Pancreas (tissue), 10 donors: ENCODE measurements around the gene MYBPC2. TPM values are rescaled to one million over a fixed set of nuclear protein-coding genes. Genes with fewer than 3 reads are reported as not detected.

Experiments
- ATAC-seq, 4 donors: fragments of 200-7000 bp; cut with Tn5 transposase; one replicate each; pipeline versions ENCODE4 v1.8.0 to v1.9.1; 2020; ENCODE audit warnings: mild to moderate bottlenecking in 4 of 4, moderate library complexity in 4 of 4
- DNase-seq, 6 donors: peaks; one replicate each; pipeline ENCODE4 v3.0.0-alpha.2; 2020
- FAIRE-seq: peaks from 2 replicates; lab custom pipeline; 2012; peaks lifted over from hg19 to GRCh38; lab: Jason Lieb, UNC
- H3K27ac ChIP-seq, 4 donors: fragments of 200-600 bp; sonication (generic); 1 replicate in 3 of 4; 2 replicates in 1 of 4; pipeline versions ENCODE4 v1.5.0 to v1.8.0; 2020
- H3K27me3 ChIP-seq, 4 donors: fragments of 200-600 bp; one replicate each; pipeline ENCODE4 v1.8.0; 2021
- H3K36me3 ChIP-seq, 3 donors: fragments of 200-600 bp; sonication (generic) in 1 of 3; one replicate each; pipeline versions ENCODE4 v1.5.0 to v1.8.0; 2020 to 2021
- H3K4me1 ChIP-seq, 3 donors: fragments of 200-600 bp; one replicate each; pipeline ENCODE4 v1.8.0; 2021
- H3K4me3 ChIP-seq, 4 donors: fragments of 200-600 bp; sonication (generic) in 2 of 4; one replicate each; pipeline versions ENCODE4 v1.5.0 to v1.8.0; 2020 to 2021
- H3K9me3 ChIP-seq, 4 donors: fragments of 200-600 bp; one replicate each; pipeline ENCODE4 v1.8.0; 2021
- WGBS, 2 donors: extraction: QIAGEN DNeasy Blood & Tissue Kit; methylation state at CpG; one replicate each; pipeline ENCODE4 v1.1.7; 2013; 5-methylcytosine and 5-hydroxymethylcytosine counted together
- intact Hi-C, 3 donors: fragments of 100-400 bp; cut with DNase I; formaldehyde crosslinking; loops; one replicate each; pipeline versions ENCODE4 v1.11.1 to v1.14.2; 2022
- polyA plus RNA-seq, 2 donors: library from polyadenylated mRNA; stranded (reverse); fragments of 200-250 nt; gene quantifications; one replicate each; pipeline ENCODE4 v1.2.3, GENCODE V29; 2013
- total RNA-seq, 6 donors: library from RNA; stranded (reverse); fragmentation: NEBNext Ultra II Directional in 4 of 6; extraction: Animal tissue kit (Norgen Biotek cat#: 25700) in 4 of 6; gene quantifications; one replicate each; pipeline versions ENCODE4 v1.2.1 to v1.2.4, GENCODE V29; 2021 to 2023
- TF ChIP-seq, protein P1 (sequence below), 4 donors: fragments of 200-600 bp; sonication (generic) in 3 of 4; IDR thresholded peaks; one replicate each; pipeline versions ENCODE4 v1.5.0 to v1.8.0; 2021; ENCODE audit warnings: antibody characterized with exemption in 4 of 4
- donor health status: healthy with polysubstance abuse.
- donor health status: DM: no; HTN: no; CAD: no; lungs with moderate emphysema.
- donor health status: DM: no; HTN: no; CAD: no.
- donor health status: control.
- donor health status: control.
- donor health status: Bipolar disorder and iron deficiency.
- donor health status: DM: yes; HTN: yes; CAD: no.
- donor health status: DM: no; HTN: no; CAD: no.
- donor health status: DM: no; HTN: no; CAD: no.
- donor health status: DM: yes; HTN: yes; CAD: no.

The MYBPC2 gene
- total and polyA plus RNA-seq, 8 donors: 0.02 to 1.7 (median 1.5) TPM; not detected in 5

DNA sequence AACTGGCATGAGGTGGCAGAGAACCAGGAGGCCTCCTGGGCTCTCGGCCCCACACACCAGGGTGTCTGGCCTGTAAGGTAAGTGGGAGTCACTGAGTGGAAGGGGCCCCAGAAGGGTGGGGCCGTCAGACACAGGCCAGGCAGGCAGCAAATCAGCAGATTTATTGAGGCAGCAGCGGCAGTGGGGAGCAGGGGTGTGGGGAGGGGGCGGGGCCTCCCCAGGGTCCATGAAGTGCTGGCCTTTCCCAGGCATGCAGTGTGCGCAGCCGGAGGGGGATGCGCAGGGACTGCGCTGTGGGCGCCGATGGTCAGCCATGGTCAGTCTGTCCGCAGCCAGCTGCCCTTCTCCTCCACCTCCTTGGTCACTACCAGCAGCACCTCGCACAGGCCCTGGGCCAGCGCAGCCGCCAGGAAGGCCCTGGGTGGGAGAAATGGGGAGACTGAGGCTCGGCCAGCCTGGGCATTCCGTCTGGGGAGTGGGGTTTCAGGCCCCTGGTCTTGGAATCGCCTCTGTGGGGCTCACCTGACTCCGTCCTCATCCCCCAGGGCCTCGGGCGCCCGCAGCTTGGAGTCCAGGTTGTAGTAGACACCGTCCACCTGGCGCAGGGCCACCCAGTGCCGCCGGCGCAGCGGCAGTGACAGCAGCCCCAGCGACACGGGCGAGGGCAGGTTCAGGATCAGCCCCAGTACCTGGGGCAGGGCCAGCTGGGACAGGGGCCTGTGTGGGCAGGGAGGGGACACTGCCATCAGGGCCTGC, 73.3 kb downstream of the MYBPC2 start:
- no peaks in the 10 kb centered on the region for H3K36me3 ChIP-seq
- no peak overlapping the region for H3K27ac ChIP-seq
- no peak for ATAC-seq
- DNase-seq: peak in 1 of 6 donors; percentile 80
- WGBS, 2 donors: 93 to 96% methylated on average over 27 to 30 of the region's 30 CpGs
- H3K4me1 ChIP-seq: no peaks in the 10 kb centered on the region
- TF ChIP-seq, protein P1, sequence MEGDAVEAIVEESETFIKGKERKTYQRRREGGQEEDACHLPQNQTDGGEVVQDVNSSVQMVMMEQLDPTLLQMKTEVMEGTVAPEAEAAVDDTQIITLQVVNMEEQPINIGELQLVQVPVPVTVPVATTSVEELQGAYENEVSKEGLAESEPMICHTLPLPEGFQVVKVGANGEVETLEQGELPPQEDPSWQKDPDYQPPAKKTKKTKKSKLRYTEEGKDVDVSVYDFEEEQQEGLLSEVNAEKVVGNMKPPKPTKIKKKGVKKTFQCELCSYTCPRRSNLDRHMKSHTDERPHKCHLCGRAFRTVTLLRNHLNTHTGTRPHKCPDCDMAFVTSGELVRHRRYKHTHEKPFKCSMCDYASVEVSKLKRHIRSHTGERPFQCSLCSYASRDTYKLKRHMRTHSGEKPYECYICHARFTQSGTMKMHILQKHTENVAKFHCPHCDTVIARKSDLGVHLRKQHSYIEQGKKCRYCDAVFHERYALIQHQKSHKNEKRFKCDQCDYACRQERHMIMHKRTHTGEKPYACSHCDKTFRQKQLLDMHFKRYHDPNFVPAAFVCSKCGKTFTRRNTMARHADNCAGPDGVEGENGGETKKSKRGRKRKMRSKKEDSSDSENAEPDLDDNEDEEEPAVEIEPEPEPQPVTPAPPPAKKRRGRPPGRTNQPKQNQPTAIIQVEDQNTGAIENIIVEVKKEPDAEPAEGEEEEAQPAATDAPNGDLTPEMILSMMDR (IDR thresholded peaks at IDR 0.05): no peak
- no peaks in the 10 kb centered on the region for H3K9me3 ChIP-seq
- H3K4me3 ChIP-seq: no peak overlapping the region
- no peaks in the 10 kb centered on the region for H3K27me3 ChIP-seq
- FAIRE-seq: no peak
- intact Hi-C loops: no loop called here

DNA sequence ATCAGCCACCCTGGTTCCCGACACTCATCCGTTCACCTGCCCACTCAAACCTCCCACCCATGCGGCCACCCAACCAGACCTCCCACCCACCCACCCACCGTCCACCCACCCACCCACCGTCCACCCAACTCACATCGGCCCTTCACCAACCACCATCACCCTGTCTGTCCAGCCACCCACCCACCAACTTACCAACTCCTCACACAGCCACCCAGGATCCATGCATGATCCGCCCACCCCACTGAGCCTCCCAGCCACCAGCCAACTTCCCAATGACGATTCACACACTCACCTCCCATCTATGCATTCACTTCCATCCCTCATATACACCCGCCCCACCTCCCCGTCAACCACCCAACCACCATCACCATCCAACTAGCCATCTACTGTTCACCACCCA, 74.0 kb downstream of the MYBPC2 start:
- TF ChIP-seq, protein P1 (IDR thresholded peaks at IDR 0.05): no peak
- Histone ChIP-seq H3K27me3 (no peaks in the 10 kb centered on the region), H3K9me3 (no peaks in the 10 kb centered on the region), H3K4me1 (no peaks in the 10 kb centered on the region), H3K4me3 (no peak overlapping the region), H3K27ac (no peak overlapping the region), H3K36me3 (no peaks in the 10 kb centered on the region)
- FAIRE-seq (no peak), ATAC-seq (no peak), DNase-seq (peak in 1 of 6 donors; percentile 30)
- 91 to 94% methylated on average over 7 to 10 of the region's 10 CpGs for WGBS, 2 donors
- intact Hi-C loops: no loop called here

DNA sequence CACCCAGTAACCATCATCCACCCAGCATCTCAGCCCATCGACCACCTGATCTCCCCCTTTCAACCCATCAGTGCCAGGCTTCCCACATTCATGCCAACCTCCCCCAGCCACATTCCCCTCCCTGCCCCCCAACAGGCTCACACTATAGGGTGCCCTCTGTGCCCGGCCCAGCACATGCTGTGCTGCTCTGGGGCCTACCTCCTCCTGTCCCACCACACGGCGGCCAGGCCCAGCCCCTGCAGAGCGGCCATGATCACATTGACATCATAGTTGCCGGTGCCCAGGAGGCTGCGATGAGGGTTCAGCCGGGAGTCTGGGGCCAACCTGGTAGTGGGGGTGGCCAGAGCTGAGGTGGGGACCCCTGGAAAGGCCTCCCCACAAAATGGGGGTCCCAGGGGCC, 74.7 kb downstream of the MYBPC2 start:
- no peaks in the 10 kb centered on the region for H3K27me3 ChIP-seq
- 92 to 93% methylated on average over 8 of the region's 8 CpGs for WGBS, 2 donors
- FAIRE-seq (no peak), ATAC-seq (no peak), DNase-seq (peak in 1 of 6 donors; percentile 64)
- intact Hi-C loops: no loop called here
- TF ChIP-seq, protein P1 (IDR thresholded peaks at IDR 0.05): no peak
- no peak overlapping the region for H3K27ac ChIP-seq
- no peaks in the 10 kb centered on the region for H3K4me1 ChIP-seq
- no peaks in the 10 kb centered on the region for H3K36me3 ChIP-seq
- no peaks in the 10 kb centered on the region for H3K9me3 ChIP-seq
- H3K4me3 ChIP-seq: no peak overlapping the region

DNA sequence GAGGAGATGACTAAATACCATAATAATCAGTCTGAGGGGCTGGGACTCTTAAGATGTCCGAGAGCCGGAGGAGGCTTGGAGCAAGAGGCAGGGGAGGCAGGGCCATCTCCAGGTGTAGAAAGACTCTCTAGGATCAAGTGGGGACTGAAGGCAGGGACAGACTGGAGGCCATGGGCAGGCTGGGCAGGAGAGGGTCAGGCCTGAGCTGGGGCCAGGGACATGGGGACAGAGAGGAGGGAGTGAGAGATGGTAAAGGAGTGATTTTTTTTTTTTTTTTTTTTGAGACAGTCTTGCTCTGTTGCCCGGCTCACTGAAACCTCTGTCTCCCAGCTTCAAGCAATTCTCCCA, 76.1 kb downstream of the MYBPC2 start:
- 96% methylated on average over 3 of the region's 3 CpGs for WGBS, 2 donors
- no peak overlapping the region for H3K4me3 ChIP-seq

More for the DNA sequence above, 76.1 kb downstream of the MYBPC2 start:
- TF ChIP-seq, protein P1 (IDR thresholded peaks at IDR 0.05): no peak
- H3K27ac ChIP-seq: no peak overlapping the region
- no peaks in the 10 kb centered on the region for H3K36me3 ChIP-seq
- intact Hi-C loops: no loop called here
- no peak for ATAC-seq
- DNase-seq: peak in 2 of 6 donors; percentile 27 to 35
- H3K27me3 ChIP-seq: no peaks in the 10 kb centered on the region
- H3K4me1 ChIP-seq: no peaks in the 10 kb centered on the region
- FAIRE-seq: no peak
- no peaks in the 10 kb centered on the region for H3K9me3 ChIP-seq
